SW 1271 (cell line): ENCODE results near the gene NFIA.
"Not testable (repeated sequence)": the region's sequence is repeated elsewhere in the genome, so short reads cannot be mapped to it uniquely, and the experiment has no call there.

Experiments used
- DNase-seq, 2 experiments: peaks; one replicate each; lab custom pipeline; 2025; lab: John Stamatoyannopoulos, UW

Gene NFIA

DNA sequence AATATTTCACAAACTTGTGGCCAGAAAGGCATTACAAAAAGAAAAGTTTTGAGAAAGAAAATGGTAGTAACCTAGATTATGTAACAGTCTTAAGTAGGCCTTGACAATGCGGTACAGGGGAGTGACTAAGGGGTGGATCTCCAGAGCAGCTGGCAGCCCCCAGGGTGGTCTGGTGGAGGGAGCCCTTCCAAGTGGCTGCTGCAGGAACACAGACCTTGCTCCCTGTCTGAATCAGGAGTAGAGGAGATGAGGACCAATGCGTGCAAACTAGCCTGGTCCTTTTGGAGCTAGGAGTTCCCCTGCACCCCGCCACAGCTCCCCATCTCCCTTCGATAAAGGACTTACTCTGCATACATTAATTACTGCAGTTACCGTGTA, 189.0 kb downstream of the NFIA start:
- DNase-seq, result no peak

DNA sequence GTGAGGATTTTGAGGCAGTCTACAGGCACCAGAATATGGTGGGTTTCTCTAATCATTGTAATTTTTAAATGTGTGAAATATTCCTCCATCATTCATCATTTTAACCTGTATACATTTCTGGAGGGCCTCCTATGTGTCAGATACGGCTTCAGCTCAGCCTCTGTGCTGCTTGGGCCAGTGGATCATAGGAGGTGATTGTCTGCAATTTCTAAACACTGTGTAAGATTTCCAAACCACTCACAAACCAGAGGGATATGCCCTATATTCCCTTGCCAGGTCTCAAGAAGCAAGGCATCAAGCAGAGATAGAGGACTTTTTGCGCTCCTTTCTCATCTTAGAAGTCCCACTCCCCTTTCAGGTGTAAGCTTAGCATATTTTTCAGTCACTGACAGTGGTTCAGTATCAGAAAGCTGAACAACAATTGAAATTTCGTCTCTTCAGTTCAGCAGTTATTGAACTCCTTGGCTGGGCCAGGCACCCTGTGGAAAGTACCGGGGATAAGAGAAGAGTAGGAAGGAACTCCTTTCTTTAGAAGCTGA, 190.9 kb downstream of the NFIA start:
- DNase-seq, result no peak

DNA sequence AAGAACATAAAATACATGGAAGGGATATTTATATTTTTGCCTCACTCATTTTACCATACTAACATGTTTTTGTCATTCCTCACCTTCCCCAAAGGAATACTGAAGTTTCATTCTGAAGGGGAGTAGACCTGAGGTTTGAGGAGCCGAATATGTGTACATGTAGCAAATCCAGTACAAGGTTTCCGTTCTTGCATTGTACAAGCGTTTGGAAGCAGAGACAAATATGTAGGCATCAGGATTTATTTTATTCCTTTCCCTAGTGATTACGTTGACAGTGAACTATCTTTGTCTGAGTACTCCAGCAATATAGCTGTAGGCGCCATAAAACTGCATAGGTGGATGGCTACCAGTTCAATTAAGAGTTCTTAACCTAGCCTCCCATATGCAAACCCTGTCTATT, 191.5 kb downstream of the NFIA start:
- no peak for DNase-seq

DNA sequence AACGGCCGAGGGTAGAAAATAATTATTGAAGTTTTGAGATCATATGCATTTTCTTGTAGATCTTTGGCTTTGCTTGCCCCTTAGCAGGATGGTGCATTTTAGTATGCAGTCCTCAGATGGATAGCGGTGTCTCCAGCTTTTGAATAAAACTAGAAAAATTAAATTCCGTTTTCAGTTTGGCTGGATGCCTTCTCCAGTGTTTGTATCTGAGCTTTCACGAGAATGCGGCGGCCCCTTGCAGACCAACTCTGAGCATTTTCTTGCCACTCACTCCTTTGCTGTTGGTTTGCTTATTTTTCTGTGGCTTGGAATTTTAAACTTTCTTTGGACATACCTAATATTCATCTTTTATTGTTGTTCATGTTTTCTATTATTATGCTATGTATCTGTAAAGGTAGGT, 192.6 kb downstream of the NFIA start:
- no peak for DNase-seq

DNA sequence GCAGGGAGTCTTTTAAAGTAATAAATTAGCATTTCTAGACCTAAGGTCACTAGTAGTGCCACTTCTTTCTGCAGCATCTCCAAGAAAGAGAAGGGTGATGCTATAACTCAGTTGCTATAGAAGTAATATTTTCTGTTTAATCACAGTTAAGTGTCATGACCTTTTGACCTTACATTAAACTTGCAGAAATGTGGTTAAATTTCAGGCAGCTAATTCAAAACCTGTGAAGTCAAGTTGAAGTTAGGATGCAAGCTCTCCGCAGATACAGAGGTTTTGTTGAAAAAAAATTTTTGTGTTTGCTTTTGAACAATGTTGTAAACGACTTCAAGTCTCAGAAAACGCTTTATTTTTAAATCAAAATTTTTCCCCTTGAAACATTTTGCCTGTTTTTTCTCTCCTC, 193.9 kb downstream of the NFIA start:
- DNase-seq, result no peak

DNA sequence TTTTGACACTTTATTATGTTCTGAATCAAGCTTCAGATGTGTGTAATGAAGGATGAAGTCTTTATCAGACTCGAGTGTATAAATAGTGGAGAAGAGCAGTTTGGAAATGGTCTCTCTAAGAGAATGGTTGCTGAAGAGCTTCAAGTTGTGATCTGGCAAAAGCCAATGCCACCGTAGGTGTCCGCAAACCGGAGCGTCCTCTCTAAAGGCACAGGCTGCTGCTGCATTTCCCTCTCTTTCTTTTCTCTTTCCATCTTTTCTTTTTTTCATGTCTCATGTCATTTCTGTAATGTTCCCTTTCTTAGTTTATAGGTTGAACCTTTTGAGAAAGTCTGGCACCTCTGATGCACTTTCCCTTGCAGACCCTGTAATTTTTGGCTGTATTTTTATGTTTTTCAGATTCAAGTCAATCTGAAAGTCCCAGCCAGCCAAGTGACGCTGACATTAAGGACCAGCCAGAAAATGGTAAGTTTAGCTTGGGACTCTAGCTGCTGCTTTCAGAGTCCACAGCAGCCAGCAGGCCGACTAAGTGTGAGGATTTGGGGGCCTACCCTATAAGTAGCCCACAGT, 194.8 kb downstream of the NFIA start:
- DNase-seq, result no peak

DNA sequence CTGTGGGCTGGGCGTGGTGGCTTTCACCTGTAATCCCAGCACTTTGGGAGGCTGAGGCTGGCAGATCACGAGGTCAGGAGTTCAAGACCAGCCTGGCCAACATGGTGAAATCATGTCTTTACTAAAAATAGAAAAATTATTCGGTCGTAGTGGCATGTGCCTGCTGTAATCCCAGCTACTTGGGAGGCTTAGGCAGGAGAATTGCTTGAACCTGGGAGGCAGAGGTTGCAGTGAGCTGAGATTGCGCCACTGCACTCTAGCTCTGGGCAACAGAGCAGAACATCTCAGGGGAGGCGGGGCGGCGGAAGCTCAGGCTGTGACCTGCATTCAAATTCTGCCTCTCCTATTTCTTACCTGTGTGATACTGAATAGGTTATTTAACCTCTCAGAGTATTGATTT, 196.1 kb downstream of the NFIA start:
- not testable (repeated sequence) for DNase-seq

DNA sequence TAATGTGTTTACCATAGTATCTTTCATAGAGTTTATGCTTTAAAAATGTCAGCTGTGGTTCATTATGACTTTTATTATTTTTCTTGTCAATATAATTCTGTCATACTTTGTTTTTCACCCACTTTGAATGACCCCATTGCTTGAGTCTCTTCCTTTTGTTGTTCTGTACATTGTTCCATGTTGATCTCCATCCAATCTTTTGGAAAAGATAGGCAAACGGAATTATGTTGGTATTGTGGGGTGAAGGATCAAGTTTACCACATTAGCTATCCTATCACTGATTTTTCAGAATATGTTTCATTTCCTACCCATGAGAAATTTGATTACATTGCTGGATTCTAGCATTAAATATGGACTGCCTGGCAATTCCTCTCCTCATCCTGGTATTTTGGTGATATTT, 196.6 kb downstream of the NFIA start:
- no peak for DNase-seq

DNA sequence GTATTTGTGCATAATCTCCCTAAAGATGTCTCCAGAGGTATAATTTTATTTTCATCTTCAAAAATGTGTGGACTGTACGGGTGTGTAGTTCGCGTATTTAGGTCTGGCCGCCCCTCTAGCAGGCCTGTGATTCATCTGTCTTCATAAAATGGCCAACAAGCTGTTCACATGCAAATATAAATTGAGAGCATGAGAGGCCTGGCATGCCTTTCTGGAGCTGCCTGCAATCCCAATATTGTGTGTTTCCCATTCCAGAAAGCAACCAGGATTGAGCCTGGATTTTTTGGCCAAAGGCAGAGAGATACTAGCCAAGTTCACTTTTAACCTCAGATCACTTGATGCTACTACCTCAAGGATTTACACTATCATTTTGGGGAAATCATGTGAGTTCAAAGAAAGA, 197.2 kb downstream of the NFIA start:
- no peak for DNase-seq

DNA sequence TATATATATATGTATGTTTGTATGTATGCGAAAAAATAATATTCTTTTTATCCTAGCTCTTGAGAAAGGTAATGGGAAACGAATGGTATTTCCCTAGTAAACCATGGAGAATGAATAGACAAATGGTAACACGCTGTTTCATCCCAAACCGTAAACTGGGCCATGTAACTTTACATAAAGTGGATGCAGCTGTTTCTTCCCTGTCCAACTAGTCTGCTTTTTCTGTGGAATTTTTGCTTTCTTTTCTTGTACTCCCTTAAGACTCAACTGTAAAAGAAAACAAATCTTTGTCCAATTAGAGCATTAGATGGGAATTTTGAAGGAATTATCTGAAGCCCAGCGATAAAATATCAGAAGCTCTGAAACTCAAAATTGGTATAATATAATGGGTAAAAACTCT, 198.1 kb downstream of the NFIA start:
- no peak for DNase-seq

DNA sequence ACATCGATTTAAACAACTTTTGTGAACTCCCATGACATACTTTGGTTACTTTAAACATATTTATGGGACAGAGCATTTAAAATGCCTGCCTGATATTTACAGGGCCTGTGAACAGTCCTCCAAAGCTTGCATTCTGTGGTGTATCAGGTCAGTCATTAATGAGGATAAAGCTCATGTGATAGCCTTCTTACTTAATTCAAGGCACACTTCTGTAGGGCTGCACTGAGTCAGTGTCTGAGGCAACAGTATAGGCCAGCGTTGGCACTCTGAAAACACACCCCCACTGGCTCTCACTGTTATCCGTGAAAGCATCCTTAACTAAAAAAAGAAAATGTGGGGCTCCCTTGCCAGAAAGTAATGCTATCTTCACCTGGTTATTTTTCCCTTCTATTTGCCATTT, 200.0 kb downstream of the NFIA start:
- DNase-seq, result no peak

DNA sequence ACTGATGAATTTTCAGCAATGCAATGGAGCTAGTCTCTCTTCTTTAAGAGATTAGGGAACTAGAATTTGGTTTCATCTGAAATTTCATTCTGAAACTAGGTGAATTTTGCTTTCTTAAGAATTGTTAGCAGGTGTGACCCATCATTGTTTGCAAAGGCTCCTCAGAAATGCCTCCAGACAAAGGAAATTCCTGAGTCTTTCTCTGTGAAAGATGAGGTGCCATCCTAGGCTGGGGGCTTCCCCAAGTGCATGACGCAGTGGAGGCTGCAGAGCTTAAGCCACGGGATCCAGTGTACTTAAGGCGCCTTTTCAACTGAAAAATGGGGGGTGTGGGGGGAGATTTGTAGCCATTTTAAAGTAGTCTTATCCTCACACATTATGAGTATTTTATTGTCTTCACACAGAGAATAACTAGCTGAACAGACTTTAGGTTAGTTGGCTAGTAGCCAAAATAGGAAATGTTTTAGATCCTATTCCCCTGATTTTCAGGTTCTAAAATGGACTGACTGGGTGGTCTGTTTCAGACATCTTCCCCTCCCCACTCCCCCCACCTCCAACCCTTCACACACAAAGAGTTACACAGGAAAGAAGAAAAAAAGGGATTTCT, 202.0 kb downstream of the NFIA start:
- DNase-seq, result no peak

DNA sequence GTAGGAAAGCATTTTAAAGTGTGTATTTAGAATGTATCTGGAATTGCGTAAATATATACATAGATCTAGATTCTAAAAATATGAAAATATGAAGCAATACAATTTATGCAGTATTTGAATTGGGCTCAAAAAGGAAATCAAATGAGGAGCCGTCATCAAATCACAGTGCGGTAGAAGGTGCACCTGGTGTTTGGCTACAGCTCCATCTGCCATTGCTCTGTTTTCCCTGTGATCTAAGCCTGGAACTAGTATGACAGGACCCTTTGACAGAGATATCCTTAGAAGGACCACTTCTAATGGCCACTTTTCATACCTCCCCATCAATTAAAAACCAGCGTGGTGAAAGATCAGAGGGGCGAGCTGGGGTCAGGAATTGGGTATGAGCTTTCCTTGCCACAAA, 202.6 kb downstream of the NFIA start:
- no peak for DNase-seq

DNA sequence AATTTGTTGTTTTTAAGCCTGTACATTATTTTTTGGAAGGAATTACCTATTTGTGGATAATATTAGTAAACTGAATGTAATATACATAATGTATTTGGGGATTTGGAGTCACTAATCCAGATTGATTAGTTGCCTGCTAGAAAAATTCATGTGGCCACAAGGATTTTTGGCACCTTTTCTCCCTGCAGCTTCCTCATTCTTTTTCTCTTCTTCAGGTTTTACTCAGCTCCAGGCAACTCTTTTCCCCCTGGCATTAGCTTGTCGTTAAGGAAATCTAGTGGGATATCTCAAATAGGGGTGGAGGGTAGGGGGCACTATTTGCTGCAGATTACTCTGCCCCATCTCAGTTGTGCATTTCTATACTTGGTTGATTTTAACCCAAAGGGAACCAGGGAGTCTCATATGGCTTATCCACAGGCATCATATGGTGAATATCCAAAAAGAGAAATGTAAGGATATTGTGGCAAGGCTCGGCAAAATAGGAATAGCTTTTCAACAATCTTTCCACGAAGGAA, 203.1 kb downstream of the NFIA start:
- no peak for DNase-seq

DNA sequence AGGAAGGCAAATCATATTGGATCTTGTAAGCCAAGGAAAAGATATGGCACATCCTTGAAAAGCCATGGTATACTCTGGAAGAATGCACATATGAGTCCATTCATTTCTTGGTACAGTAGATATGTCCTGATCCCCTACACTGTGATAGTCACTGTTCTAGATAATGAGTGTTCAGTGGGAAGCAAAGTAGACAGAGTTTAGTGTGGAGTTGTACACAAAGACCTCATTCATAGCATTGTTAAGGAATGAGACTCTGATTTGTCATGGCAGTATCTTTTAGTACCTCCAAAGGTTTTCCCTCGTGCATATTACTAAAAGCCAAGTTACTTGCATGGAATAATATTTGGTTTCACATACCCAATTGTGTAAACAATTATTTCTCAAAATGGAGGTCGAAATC, 204.7 kb downstream of the NFIA start:
- DNase-seq, result no peak

DNA sequence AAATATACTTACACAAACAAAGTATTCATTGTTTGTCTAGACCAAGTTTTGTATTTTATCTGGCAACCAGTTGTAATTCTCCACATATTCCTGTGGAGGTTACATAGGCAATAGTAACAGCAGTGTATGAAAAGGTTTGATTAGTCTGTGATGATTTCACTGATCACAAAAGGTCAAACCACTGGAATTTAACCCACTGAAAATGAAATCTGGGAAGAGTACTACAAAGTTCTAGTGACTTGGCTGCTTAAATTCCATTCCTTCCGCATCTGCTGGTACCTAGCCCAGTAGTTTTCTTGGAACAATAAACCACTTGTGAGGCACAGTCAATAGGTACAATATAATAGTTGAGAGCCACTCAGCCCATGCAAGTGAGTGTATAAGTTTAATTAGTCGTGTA, 205.4 kb downstream of the NFIA start:
- no peak for DNase-seq

DNA sequence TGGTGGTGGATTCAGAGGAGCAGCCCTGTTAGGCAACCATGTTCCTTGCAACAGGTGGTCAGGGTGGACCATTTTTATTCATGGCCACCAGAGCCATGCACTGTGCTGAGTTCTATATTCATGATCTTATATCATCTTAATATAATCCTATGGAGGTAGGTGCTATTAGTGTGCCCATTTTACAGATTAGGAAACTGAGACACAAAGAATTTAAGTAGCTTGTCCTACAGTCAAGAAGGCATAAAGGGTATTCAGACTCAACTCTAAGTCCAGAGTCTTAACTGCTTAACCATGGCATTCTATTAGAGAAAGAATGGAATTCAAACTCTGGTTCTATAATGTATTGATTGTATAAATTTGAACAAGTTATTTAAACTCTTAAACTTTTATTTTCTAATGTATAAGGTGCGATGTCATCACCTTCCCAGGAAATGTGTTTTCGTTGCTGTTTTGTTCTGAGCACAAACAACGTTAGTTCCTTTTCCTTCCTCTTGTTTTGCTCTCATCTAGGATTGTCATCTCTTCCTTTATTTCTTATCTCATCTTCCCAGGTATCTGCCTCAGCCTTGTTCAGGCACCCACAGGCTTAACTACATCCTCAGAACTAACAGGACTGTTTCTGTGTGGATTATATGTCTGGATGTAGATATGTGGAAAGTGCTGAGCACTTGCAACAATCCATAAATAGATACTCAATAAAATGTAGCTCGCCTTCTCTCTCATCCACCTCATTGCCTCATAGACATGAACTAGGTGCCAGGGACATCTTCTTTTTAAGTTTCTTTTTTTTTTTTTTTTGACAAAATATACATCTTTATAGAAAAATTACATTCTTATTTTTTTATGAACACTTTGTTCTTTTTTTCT, 207.1 kb downstream of the NFIA start:
- DNase-seq, result no peak

DNA sequence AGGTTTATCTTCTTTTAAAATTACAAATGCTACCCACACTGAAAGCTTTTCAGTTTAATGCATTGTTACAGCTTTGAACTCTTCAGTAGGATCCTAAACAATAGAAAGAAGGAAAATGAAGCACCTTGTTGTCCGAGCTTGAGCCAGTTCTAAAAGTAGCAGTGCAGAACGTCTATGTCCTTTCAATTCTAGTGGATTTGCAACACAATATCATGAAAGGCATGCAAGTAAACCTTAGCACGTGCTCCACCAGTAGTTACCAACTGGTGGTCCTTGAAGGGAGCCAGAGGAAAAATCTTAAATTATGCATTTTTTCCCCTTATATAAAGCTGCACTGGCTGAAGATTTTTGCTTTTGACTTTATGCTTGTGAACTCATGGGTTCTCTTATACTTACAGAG, 208.2 kb downstream of the NFIA start:
- no peak for DNase-seq

DNA sequence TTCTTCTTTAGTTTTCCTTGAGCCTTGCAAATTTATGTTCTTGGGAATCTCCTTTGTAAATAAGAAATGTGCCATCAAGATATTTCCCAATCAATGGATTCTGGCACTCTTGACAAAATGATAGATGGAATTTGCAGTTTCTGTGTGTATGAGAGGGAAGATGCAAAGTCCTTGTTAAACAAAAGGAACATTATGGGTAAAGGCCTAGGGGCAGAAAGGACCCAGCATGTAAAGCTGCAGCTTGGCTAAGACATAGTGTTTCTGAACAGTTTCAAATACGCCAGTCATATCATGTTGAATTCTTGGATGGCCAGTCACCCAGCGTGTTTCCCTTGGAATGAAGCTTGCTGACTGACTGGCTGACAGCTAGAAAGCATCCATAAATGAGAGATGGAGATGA, 210.8 kb downstream of the NFIA start:
- no peak for DNase-seq

DNA sequence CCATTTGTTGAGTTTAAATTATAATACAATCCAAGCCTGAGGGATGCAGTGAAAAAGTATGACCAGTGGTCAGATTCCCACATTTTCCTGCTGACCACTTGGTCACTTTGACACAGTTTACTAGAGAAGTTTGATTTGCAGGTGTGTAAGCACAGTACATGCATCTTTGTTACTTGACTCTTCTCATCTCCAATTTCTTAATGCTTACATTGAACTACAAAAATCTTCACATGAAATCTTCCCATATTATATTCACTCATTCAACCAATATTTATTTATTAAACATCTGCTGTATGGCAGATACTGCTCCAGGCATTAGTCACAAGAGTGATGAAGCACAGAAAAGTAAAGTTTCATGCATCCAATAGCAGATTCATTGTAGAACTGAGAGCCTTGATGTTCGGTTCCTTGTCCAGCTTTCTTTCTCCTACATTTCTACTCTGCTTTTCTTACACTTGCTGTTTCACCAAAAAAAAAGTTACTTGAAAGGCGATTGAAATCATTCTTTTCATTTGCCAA, 211.7 kb downstream of the NFIA start:
- no peak for DNase-seq

DNA sequence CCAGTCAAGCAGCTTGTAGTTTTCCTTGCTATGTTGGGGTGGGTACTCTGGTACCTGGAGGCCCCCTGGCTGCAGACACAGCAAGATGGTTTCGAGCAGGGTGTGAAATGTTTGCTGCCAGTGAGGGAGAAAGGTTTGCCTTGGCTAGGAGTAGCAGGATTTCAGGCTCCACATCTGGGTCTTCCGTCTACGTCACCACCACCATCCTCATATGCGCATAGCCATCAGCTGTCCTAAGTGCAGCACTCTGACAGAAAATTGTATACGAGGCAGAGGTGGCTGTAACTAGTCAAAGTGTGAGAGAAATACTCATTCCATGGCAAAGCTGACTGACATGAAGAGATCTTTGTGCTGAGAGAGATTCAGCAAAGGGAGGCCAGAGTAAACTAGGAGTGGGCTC, 212.6 kb downstream of the NFIA start:
- DNase-seq, result no peak

DNA sequence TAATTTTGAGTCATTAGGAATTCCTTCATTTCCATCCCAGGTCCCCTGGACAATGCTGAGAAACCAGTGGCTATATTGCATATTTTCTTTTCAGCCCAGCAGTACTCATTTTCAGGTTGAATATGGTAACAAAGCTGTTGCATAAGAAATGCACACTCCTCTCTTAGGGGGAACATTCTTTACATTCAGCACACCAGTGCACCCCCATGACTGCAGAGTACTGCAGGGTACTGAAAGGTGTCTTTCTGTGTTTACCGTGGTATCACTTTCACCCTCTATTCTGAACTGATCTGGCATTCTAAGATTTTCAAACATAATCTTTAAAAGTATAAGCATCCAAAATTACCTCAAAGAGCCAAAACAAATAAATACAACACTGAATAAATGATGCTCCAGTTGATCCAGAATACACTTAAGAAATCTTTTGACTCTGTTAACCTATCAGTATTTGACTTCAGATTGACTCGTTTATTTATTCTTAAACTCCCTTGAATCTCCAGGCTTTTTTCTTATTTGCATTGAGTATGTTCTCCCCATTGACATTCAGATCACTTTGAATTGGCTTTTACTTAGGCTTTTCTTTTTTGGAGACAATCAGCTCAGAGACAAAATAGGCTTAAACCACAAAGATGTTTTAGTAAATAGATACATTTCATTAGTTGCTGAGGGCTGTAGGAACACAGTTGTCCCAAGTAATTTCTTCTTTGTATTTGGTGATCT, 213.6 kb downstream of the NFIA start:
- no peak for DNase-seq
